Rectal smooth muscle tissue (tissue), 1 donor: ENCODE data around the gene OFD1.

Experiments
- H3K27ac ChIP-seq: one replicate; pipeline ENCODE4 v1.7.0; 2013; ENCODE audit warnings: low read depth, low read length, inconsistent platforms
- H3K27me3 ChIP-seq: one replicate; pipeline ENCODE4 v1.7.0; 2013; ENCODE audit warnings: low read length; ENCODE audit not compliant: control insufficient read depth, insufficient read depth
- H3K36me3 ChIP-seq: one replicate; pipeline ENCODE4 v1.7.0; 2013; ENCODE audit warnings: low read length; ENCODE audit not compliant: control insufficient read depth, insufficient read depth
- H3K4me1 ChIP-seq: one replicate; pipeline ENCODE4 v1.7.0; 2013; ENCODE audit warnings: low read length; ENCODE audit not compliant: control insufficient read depth, insufficient read depth
- H3K4me3 ChIP-seq: one replicate; pipeline ENCODE4 v1.7.0; 2013; ENCODE audit warnings: low read length
- H3K9ac ChIP-seq: one replicate; pipeline ENCODE4 v1.7.0; 2013; ENCODE audit warnings: low read length

Gene OFD1

GRCh38 chrX:13790206-13791131 is 55.9 kb downstream of the OFD1 start:
- H3K27me3 ChIP-seq: no peaks in the 10 kb centered on the region
- H3K36me3 ChIP-seq: no peaks in the 10 kb centered on the region
- H3K4me3 ChIP-seq: no peak overlapping the region
- H3K4me1 ChIP-seq: peaks cover 3% of the 10 kb centered on the region
- H3K9ac ChIP-seq: no peak overlapping the region
- peak overlapping the region; percentile 52 for H3K27ac ChIP-seq

- Histone ChIP-seq H3K27ac (peak overlapping the region; percentile 42), H3K9ac (no peak overlapping the region), H3K4me3 (no peak overlapping the region), H3K36me3 (no peaks in the 10 kb centered on the region), H3K27me3 (no peaks in the 10 kb centered on the region), H3K4me1 (peaks cover 3% of the 10 kb centered on the region)
Measured at GRCh38 chrX:13791145-13791544, 56.6 kb downstream of the OFD1 start.

GRCh38 chrX:13791559-13791958 is 57.0 kb downstream of the OFD1 start:
- H3K9ac ChIP-seq: no peak overlapping the region
- H3K27ac ChIP-seq: no peak overlapping the region
- H3K4me3 ChIP-seq: no peak overlapping the region
- H3K27me3 ChIP-seq: no peaks in the 10 kb centered on the region
- no peaks in the 10 kb centered on the region for H3K36me3 ChIP-seq
- H3K4me1 ChIP-seq: peaks cover 3% of the 10 kb centered on the region

GRCh38 chrX:13793897-13794296 is 59.3 kb downstream of the OFD1 start:
- no peak overlapping the region for H3K9ac ChIP-seq

GRCh38 chrX:13794417-13794816 is 59.9 kb downstream of the OFD1 start:
- H3K27me3 ChIP-seq: no peaks in the 10 kb centered on the region
- H3K27ac ChIP-seq: no peak overlapping the region
- H3K4me3 ChIP-seq: no peak overlapping the region
- peaks cover 3% of the 10 kb centered on the region for H3K4me1 ChIP-seq
- no peak overlapping the region for H3K9ac ChIP-seq
- no peaks in the 10 kb centered on the region for H3K36me3 ChIP-seq

More at GRCh38 chrX:13793897-13794296, 59.3 kb downstream of the OFD1 start:
- H3K4me1 ChIP-seq: peaks cover 3% of the 10 kb centered on the region
- H3K36me3 ChIP-seq: no peaks in the 10 kb centered on the region
- H3K4me3 ChIP-seq: no peak overlapping the region
- no peaks in the 10 kb centered on the region for H3K27me3 ChIP-seq
- H3K27ac ChIP-seq: no peak overlapping the region

- no peak overlapping the region for H3K4me3 ChIP-seq
- no peaks in the 10 kb centered on the region for H3K4me1 ChIP-seq
- no peaks in the 10 kb centered on the region for H3K36me3 ChIP-seq
- no peaks in the 10 kb centered on the region for H3K27me3 ChIP-seq
- no peak overlapping the region for H3K9ac ChIP-seq
- H3K27ac ChIP-seq: no peak overlapping the region
Measured at GRCh38 chrX:13797512-13797911, 63.0 kb downstream of the OFD1 start.

GRCh38 chrX:13798184-13798583 is 63.6 kb downstream of the OFD1 start:
- Histone ChIP-seq H3K36me3 (no peaks in the 10 kb centered on the region), H3K4me1 (no peaks in the 10 kb centered on the region), H3K4me3 (no peak overlapping the region), H3K9ac (no peak overlapping the region), H3K27ac (no peak overlapping the region), H3K27me3 (no peaks in the 10 kb centered on the region)

- Histone ChIP-seq H3K4me3 (no peak overlapping the region), H3K36me3 (no peaks in the 10 kb centered on the region), H3K4me1 (no peaks in the 10 kb centered on the region)
Measured at GRCh38 chrX:13803116-13803515, 68.6 kb downstream of the OFD1 start.

GRCh38 chrX:13805241-13805640 is 70.7 kb downstream of the OFD1 start:
- Histone ChIP-seq H3K4me3 (no peak overlapping the region), H3K27me3 (no peaks in the 10 kb centered on the region), H3K4me1 (no peaks in the 10 kb centered on the region), H3K27ac (no peak overlapping the region), H3K36me3 (no peaks in the 10 kb centered on the region), H3K9ac (no peak overlapping the region)

More at GRCh38 chrX:13803116-13803515, 68.6 kb downstream of the OFD1 start:
- Histone ChIP-seq H3K9ac (no peak overlapping the region), H3K27ac (no peak overlapping the region), H3K27me3 (no peaks in the 10 kb centered on the region)

- H3K9ac ChIP-seq: no peak overlapping the region
- H3K4me3 ChIP-seq: no peak overlapping the region
- no peak overlapping the region for H3K27ac ChIP-seq
- H3K4me1 ChIP-seq: no peaks in the 10 kb centered on the region
- no peaks in the 10 kb centered on the region for H3K36me3 ChIP-seq
- H3K27me3 ChIP-seq: peaks cover 3% of the 10 kb centered on the region
Measured at GRCh38 chrX:13808293-13808692, 73.7 kb downstream of the OFD1 start.

GRCh38 chrX:13808865-13809264 is 74.3 kb downstream of the OFD1 start:
- no peak overlapping the region for H3K27ac ChIP-seq
- H3K36me3 ChIP-seq: no peaks in the 10 kb centered on the region
- no peak overlapping the region for H3K9ac ChIP-seq
- peaks cover 3% of the 10 kb centered on the region for H3K27me3 ChIP-seq
- no peaks in the 10 kb centered on the region for H3K4me1 ChIP-seq
- no peak overlapping the region for H3K4me3 ChIP-seq

- Histone ChIP-seq H3K9ac (no peak overlapping the region), H3K27me3 (peaks cover 6% of the 10 kb centered on the region), H3K4me3 (no peak overlapping the region), H3K36me3 (no peaks in the 10 kb centered on the region), H3K27ac (no peak overlapping the region), H3K4me1 (no peaks in the 10 kb centered on the region)
Measured at GRCh38 chrX:13815664-13816063, 81.1 kb downstream of the OFD1 start.

- no peak overlapping the region for H3K27ac ChIP-seq
- H3K27me3 ChIP-seq: peaks cover 6% of the 10 kb centered on the region
- H3K4me1 ChIP-seq: no peaks in the 10 kb centered on the region
- H3K4me3 ChIP-seq: no peak overlapping the region
- H3K36me3 ChIP-seq: no peaks in the 10 kb centered on the region
- no peak overlapping the region for H3K9ac ChIP-seq
Measured at GRCh38 chrX:13816176-13816575, 81.6 kb downstream of the OFD1 start.
